ENCODE results near the gene PEX16. TPM values are rescaled to one million over a fixed set of nuclear protein-coding genes. Genes with fewer than 3 reads are reported as not detected.

Gene PEX16
- total RNA-seq, 3 donors from 2014 or later (not counting 1 experiment from before 2014, with no cell fraction given): 61.3 to 75.8 (median 67.6) TPM

- no peaks in the 10 kb centered on the region for H3K9me3 ChIP-seq (ENCODE audit: control insufficient read depth, insufficient read depth, low read length)
- H3K9me3 Mint-ChIP-seq: no peaks in the 10 kb centered on the region
- no peak overlapping the region for H3K27ac Mint-ChIP-seq
- intact Hi-C loops (cut with micrococcal nuclease): no loop called here
- no peak for TF ChIP-seq CTCF (IDR thresholded peaks at IDR 0.05)
- DNase-seq (no peak), ATAC-seq (no peak)
- H3K36me3 ChIP-seq (ENCODE audit: control insufficient read depth, insufficient read depth, low read length): no peaks in the 10 kb centered on the region
- H3K4me1 Mint-ChIP-seq: peaks cover 0 to 8% of the 10 kb centered on the region in 2 donors
- H3K4me3 Mint-ChIP-seq: no peak overlapping the region
- H3K36me3 Mint-ChIP-seq: no peaks in the 10 kb centered on the region
- peaks cover 11% of the 10 kb centered on the region for H3K4me1 ChIP-seq (ENCODE audit: control insufficient read depth, insufficient read depth, low read length)
- H3K27me3 ChIP-seq (ENCODE audit: control insufficient read depth, insufficient read depth, low read length): peaks cover 21% of the 10 kb centered on the region
- H3K27me3 Mint-ChIP-seq (ENCODE audit: low read depth in 2 of 2): peaks cover 0 to 34% of the 10 kb centered on the region in 2 donors
- WGBS (ENCODE audit: insufficient coverage): 84% methylated on average over 6 of the region's 6 CpGs
- no peak overlapping the region for H3K27ac ChIP-seq (ENCODE audit: low read length)
- H3K4me3 ChIP-seq (ENCODE audit: low read length): no peak overlapping the region
Observed at GRCh38 chr11:45894555-45895247, 23.0 kb downstream of the PEX16 start.

- no peak overlapping the region for H3K27ac Mint-ChIP-seq
- no peak overlapping the region for H3K4me3 Mint-ChIP-seq
- ATAC-seq (no peak), DNase-seq (no peak)
- H3K27me3 Mint-ChIP-seq (ENCODE audit: low read depth in 2 of 2): peaks cover 0 to 29% of the 10 kb centered on the region in 2 donors
- no peaks in the 10 kb centered on the region for H3K36me3 ChIP-seq (ENCODE audit: control insufficient read depth, insufficient read depth, low read length)
- no peaks in the 10 kb centered on the region for H3K4me1 Mint-ChIP-seq
- WGBS (ENCODE audit: insufficient coverage): 84% methylated on average over 5 of the region's 5 CpGs
- no peak overlapping the region for H3K27ac ChIP-seq (ENCODE audit: low read length)
- no peaks in the 10 kb centered on the region for H3K36me3 Mint-ChIP-seq
- H3K9me3 Mint-ChIP-seq: no peaks in the 10 kb centered on the region
- H3K27me3 ChIP-seq (ENCODE audit: control insufficient read depth, insufficient read depth, low read length): peaks cover 9% of the 10 kb centered on the region
- no peak overlapping the region for H3K4me3 ChIP-seq (ENCODE audit: low read length)
- H3K4me1 ChIP-seq (ENCODE audit: control insufficient read depth, insufficient read depth, low read length): no peaks in the 10 kb centered on the region
- H3K9me3 ChIP-seq (ENCODE audit: control insufficient read depth, insufficient read depth, low read length): no peaks in the 10 kb centered on the region
- no peak for TF ChIP-seq CTCF (IDR thresholded peaks at IDR 0.05)
- intact Hi-C loops (cut with micrococcal nuclease): no loop called here
Observed at GRCh38 chr11:45892856-45893255, 24.8 kb downstream of the PEX16 start.

GRCh38 chr11:45890886-45891550 lies 26.7 kb downstream of the PEX16 start:
- Mint-ChIP-seq H3K4me3 (no peak overlapping the region), H3K27me3 (ENCODE audit: low read depth in 2 of 2) (peaks cover 0 to 25% of the 10 kb centered on the region in 2 donors), H3K4me1 (no peaks in the 10 kb centered on the region), H3K36me3 (no peaks in the 10 kb centered on the region), H3K27ac (no peak overlapping the region), H3K9me3 (no peaks in the 10 kb centered on the region)
- ATAC-seq: no peak
- intact Hi-C loops (cut with micrococcal nuclease): no loop called here
- Histone ChIP-seq H3K9me3 (ENCODE audit: control insufficient read depth, insufficient read depth, low read length) (no peaks in the 10 kb centered on the region), H3K4me3 (ENCODE audit: low read length) (no peak overlapping the region), H3K36me3 (ENCODE audit: control insufficient read depth, insufficient read depth, low read length) (no peaks in the 10 kb centered on the region), H3K27me3 (ENCODE audit: control insufficient read depth, insufficient read depth, low read length) (peaks cover 8% of the 10 kb centered on the region), H3K27ac (ENCODE audit: low read length) (no peak overlapping the region), H3K4me1 (ENCODE audit: control insufficient read depth, insufficient read depth, low read length) (peaks cover 2% of the 10 kb centered on the region)
- no peak for TF ChIP-seq CTCF (IDR thresholded peaks at IDR 0.05)
- WGBS (ENCODE audit: insufficient coverage): 90% methylated on average over 9 of the region's 9 CpGs
- DNase-seq: no peak
